Activated CD8-positive, alpha-beta T cell treated with anti-CD3 and anti-CD28 coated beads, Interleukin-2, amount 10 ng/mL, durations not matched to agents 7 days and 5 days (primary cell): ENCODE results near the gene VPS33B. TPM values are rescaled to one million over a fixed set of nuclear protein-coding genes. Genes with fewer than 3 reads are reported as not detected.

Experiments
- ATAC-seq: fragments of 150-1000 bp; cut with Tn5 transposase; one replicate; pipeline ENCODE4 v1.10.0; 2021; ENCODE audit warnings: moderate library complexity
- CTCF ChIA-PET: fragments of 350-600 bp; sonication (Branson Sonifier 250); formaldehyde crosslinking; loops from one replicate; lab custom pipeline; 2021; ENCODE audit warnings: antibody characterized with exemption; lab: Charles Lee
- POLR2A ChIA-PET: fragments of 350-600 bp; sonication (Branson Sonifier 250); formaldehyde crosslinking; loops from one replicate; lab custom pipeline; 2021; ENCODE audit warnings: antibody characterized with exemption; lab: Charles Lee
- DNase-seq: peaks from one replicate; pipeline ENCODE4 v3.0.0-alpha.2; 2020
- H3K27ac Mint-ChIP-seq: one replicate; pipeline ENCODE4 v1.8.0; 2021; ENCODE audit warnings: mild to moderate bottlenecking, mixed read lengths
- H3K27me3 Mint-ChIP-seq: one replicate; pipeline ENCODE4 v1.8.0; 2021; ENCODE audit warnings: low read depth, mixed read lengths
- H3K36me3 Mint-ChIP-seq: one replicate; pipeline ENCODE4 v1.8.0; 2021; ENCODE audit warnings: low read depth, mixed read lengths
- H3K4me1 Mint-ChIP-seq: one replicate; pipeline ENCODE4 v1.8.0; 2021; ENCODE audit warnings: low read depth, mixed read lengths
- H3K4me3 Mint-ChIP-seq: one replicate; pipeline ENCODE4 v1.8.0; 2021; ENCODE audit warnings: mild to moderate bottlenecking, mixed read lengths
- H3K9me3 Mint-ChIP-seq: one replicate; pipeline ENCODE4 v1.8.0; 2022; ENCODE audit warnings: mixed read lengths; ENCODE audit not compliant: insufficient read depth
- total RNA-seq, 2 experiments: library from RNA; stranded (reverse); gene quantifications; one replicate each; pipeline ENCODE4 v1.2.3, GENCODE V29; 2021

Gene VPS33B
- total RNA-seq, 2 experiments from 2014 or later = 16.6 to 21.2 TPM

GRCh38 chr15:90994417-90995311 lies 27.7 kb downstream of the VPS33B start, which contains the start of gene PRC1:
Gene PRC1 (minus strand): TSS chr15:90994535. CDS start chr15:90994417, 118 bp downstream.
- ChIA-PET CTCF (interaction anchor here (1.5 to 2.2 kb wide), 2 partner anchors 60 to 63 kb away, joined by 3 to 7 read pairs; partner anchors contain the start of gene UNC45A), POLR2A (interaction anchor here (0.6 to 1.2 kb wide), 6 partner anchors 11 to 149 kb away, joined by 4 to 6 read pairs (median 4); partner anchors contain the start of gene RCCD1)
- ATAC-seq (peak; percentile 98), DNase-seq (peak; percentile 99)
- peaks cover 51% of the 10 kb centered on the region for H3K36me3 Mint-ChIP-seq
- no peaks in the 10 kb centered on the region for H3K9me3 Mint-ChIP-seq
- peak within 1 kb of the TSS; percentile 100 for H3K27ac Mint-ChIP-seq
- peak within 1 kb of the TSS; percentile 100 for H3K4me3 Mint-ChIP-seq
- H3K4me1 Mint-ChIP-seq = peaks cover 38% of the 10 kb centered on the region
- H3K27me3 Mint-ChIP-seq = no peaks in the 10 kb centered on the region

GRCh38 chr15:90994059-90994416 lies 28.4 kb downstream of the VPS33B start:
- Mint-ChIP-seq H3K4me1 (peaks cover 41% of the 10 kb centered on the region), H3K9me3 (no peaks in the 10 kb centered on the region), H3K27me3 (no peaks in the 10 kb centered on the region), H3K27ac (peak overlapping the region; percentile 100), H3K36me3 (peaks cover 47% of the 10 kb centered on the region), H3K4me3 (peak overlapping the region; percentile 100)
- DNase-seq (no peak), ATAC-seq (peak; percentile 34)
- ChIA-PET POLR2A (interaction anchor here (1.0 to 1.2 kb wide), 5 partner anchors 10 to 40 kb away, joined by 4 to 6 read pairs (median 4); partner anchors contain the start of gene RCCD1), CTCF (interaction anchor here (1.5 to 2.2 kb wide), 2 partner anchors 38 to 63 kb away, joined by 7 to 12 read pairs; partner anchors contain the start of gene RCCD1)

GRCh38 chr15:90991587-90992285 lies 30.7 kb downstream of the VPS33B start:
- peaks cover 54% of the 10 kb centered on the region for H3K4me1 Mint-ChIP-seq
- ATAC-seq (no peak), DNase-seq (no peak)
- peak overlapping the region; percentile 19 for H3K4me3 Mint-ChIP-seq
- ChIA-PET CTCF (interaction anchor here (1.0 kb wide), 1 partner anchor 41 kb away, joined by 3 read pairs; no protein-coding TSS in a partner anchor), POLR2A (no interaction called here)
- no peaks in the 10 kb centered on the region for H3K27me3 Mint-ChIP-seq
- peaks cover 32% of the 10 kb centered on the region for H3K36me3 Mint-ChIP-seq
- H3K9me3 Mint-ChIP-seq = no peaks in the 10 kb centered on the region
- peak overlapping the region; percentile 26 for H3K27ac Mint-ChIP-seq

GRCh38 chr15:90990446-90990845 lies 31.9 kb downstream of the VPS33B start:
- peaks cover 46% of the 10 kb centered on the region for H3K4me1 Mint-ChIP-seq
- DNase-seq = no peak
- H3K9me3 Mint-ChIP-seq = no peaks in the 10 kb centered on the region
- no peak for ATAC-seq
- POLR2A ChIA-PET = no interaction called here
- CTCF ChIA-PET = interaction anchor here (0.5 to 2.2 kb wide), 3 partner anchors 34 to 60 kb away, joined by 3 to 9 read pairs (median 4); no protein-coding TSS in a partner anchor
- H3K27ac Mint-ChIP-seq = no peak overlapping the region
- no peaks in the 10 kb centered on the region for H3K27me3 Mint-ChIP-seq
- H3K36me3 Mint-ChIP-seq = peaks cover 33% of the 10 kb centered on the region
- no peak overlapping the region for H3K4me3 Mint-ChIP-seq

- CTCF ChIA-PET = interaction anchor here (1.1 to 2.2 kb wide), 2 partner anchors 33 to 43 kb away, joined by 3 to 9 read pairs; no protein-coding TSS in a partner anchor
- peaks cover 49% of the 10 kb centered on the region for H3K4me1 Mint-ChIP-seq
Measured at GRCh38 chr15:90989040-90989768, 33.2 kb downstream of the VPS33B start.

GRCh38 chr15:90988296-90988695 lies 34.1 kb downstream of the VPS33B start:
- CTCF ChIA-PET = interaction anchor here (1.6 to 3.2 kb wide), 2 partner anchors 44 to 56 kb away, joined by 6 to 12 read pairs; partner anchors contain the start of gene HDDC3
- ATAC-seq (no peak), DNase-seq (no peak)
- Mint-ChIP-seq H3K4me3 (no peak overlapping the region), H3K9me3 (no peaks in the 10 kb centered on the region), H3K27ac (peak overlapping the region; percentile 36), H3K36me3 (peaks cover 42% of the 10 kb centered on the region), H3K4me1 (peaks cover 52% of the 10 kb centered on the region), H3K27me3 (no peaks in the 10 kb centered on the region)
- POLR2A ChIA-PET = no interaction called here

More at GRCh38 chr15:90989040-90989768, 33.2 kb downstream of the VPS33B start:
- Mint-ChIP-seq H3K27ac (no peak overlapping the region), H3K36me3 (peaks cover 38% of the 10 kb centered on the region), H3K4me3 (no peak overlapping the region), H3K27me3 (no peaks in the 10 kb centered on the region), H3K9me3 (no peaks in the 10 kb centered on the region)
- POLR2A ChIA-PET = interaction anchor here (0.7 kb wide), 1 partner anchor 39 kb away, joined by 3 read pairs; no protein-coding TSS in a partner anchor
- ATAC-seq (no peak), DNase-seq (no peak)

GRCh38 chr15:90987561-90988141 lies 34.7 kb downstream of the VPS33B start:
- no peak for ATAC-seq
- peaks cover 43% of the 10 kb centered on the region for H3K36me3 Mint-ChIP-seq
- POLR2A ChIA-PET = interaction anchor here (1.1 kb wide), 1 partner anchor 33 kb away, joined by 3 read pairs; the partner anchor contains the start of gene RCCD1
- peaks cover 52% of the 10 kb centered on the region for H3K4me1 Mint-ChIP-seq
- H3K27ac Mint-ChIP-seq = no peak overlapping the region
- H3K9me3 Mint-ChIP-seq = no peaks in the 10 kb centered on the region
- no peak overlapping the region for H3K4me3 Mint-ChIP-seq
- no peaks in the 10 kb centered on the region for H3K27me3 Mint-ChIP-seq
- DNase-seq = no peak
- CTCF ChIA-PET = interaction anchor here (0.7 to 3.2 kb wide), 5 partner anchors 29 to 156 kb away, joined by 3 to 12 read pairs (median 6); partner anchors contain the start of gene HDDC3

GRCh38 chr15:90986790-90987507 lies 35.4 kb downstream of the VPS33B start:
- ChIA-PET CTCF (interaction anchor here (0.7 to 3.2 kb wide), 6 partner anchors 28 to 157 kb away, joined by 3 to 12 read pairs (median 4); partner anchors contain the start of genes HDDC3 and UNC45A), POLR2A (interaction anchor here (1.1 kb wide), 1 partner anchor 32 kb away, joined by 3 read pairs; the partner anchor contains the start of gene RCCD1)
- no peak for ATAC-seq
- no peak overlapping the region for H3K27ac Mint-ChIP-seq
- H3K4me1 Mint-ChIP-seq = peaks cover 50% of the 10 kb centered on the region
- H3K36me3 Mint-ChIP-seq = peaks cover 43% of the 10 kb centered on the region
- no peak overlapping the region for H3K4me3 Mint-ChIP-seq
- H3K9me3 Mint-ChIP-seq = no peaks in the 10 kb centered on the region
- DNase-seq = no peak
- H3K27me3 Mint-ChIP-seq = no peaks in the 10 kb centered on the region

- peaks cover 24% of the 10 kb centered on the region for H3K4me1 Mint-ChIP-seq
- H3K4me3 Mint-ChIP-seq = no peak overlapping the region
- H3K9me3 Mint-ChIP-seq = no peaks in the 10 kb centered on the region
- DNase-seq (no peak), ATAC-seq (no peak)
- H3K27ac Mint-ChIP-seq = peak overlapping the region; percentile 72
- ChIA-PET POLR2A (no interaction called here), CTCF (interaction anchor here (1.2 to 3.5 kb wide), 3 partner anchors 24 to 79 kb away, joined by 3 to 16 read pairs (median 4); partner anchors contain the start of gene MAN2A2)
- peaks cover 72% of the 10 kb centered on the region for H3K36me3 Mint-ChIP-seq
- H3K27me3 Mint-ChIP-seq = no peaks in the 10 kb centered on the region
Measured at GRCh38 chr15:90982135-90982534, 40.3 kb downstream of the VPS33B start.

- peak overlapping the region; percentile 18 for H3K27ac Mint-ChIP-seq
- POLR2A ChIA-PET = no interaction called here
- no peak overlapping the region for H3K4me3 Mint-ChIP-seq
- no peaks in the 10 kb centered on the region for H3K9me3 Mint-ChIP-seq
- CTCF ChIA-PET = interaction anchor here (1.2 to 3.5 kb wide), 3 partner anchors 25 to 79 kb away, joined by 3 to 16 read pairs (median 3); partner anchors contain the start of genes MAN2A2 and UNC45A
- DNase-seq (no peak), ATAC-seq (no peak)
- H3K4me1 Mint-ChIP-seq = peaks cover 22% of the 10 kb centered on the region
- peaks cover 74% of the 10 kb centered on the region for H3K36me3 Mint-ChIP-seq
- no peaks in the 10 kb centered on the region for H3K27me3 Mint-ChIP-seq
Measured at GRCh38 chr15:90981681-90982080, 40.7 kb downstream of the VPS33B start.
